ENCODE data around the gene NCKAP5.

The NCKAP5 gene

DNA sequence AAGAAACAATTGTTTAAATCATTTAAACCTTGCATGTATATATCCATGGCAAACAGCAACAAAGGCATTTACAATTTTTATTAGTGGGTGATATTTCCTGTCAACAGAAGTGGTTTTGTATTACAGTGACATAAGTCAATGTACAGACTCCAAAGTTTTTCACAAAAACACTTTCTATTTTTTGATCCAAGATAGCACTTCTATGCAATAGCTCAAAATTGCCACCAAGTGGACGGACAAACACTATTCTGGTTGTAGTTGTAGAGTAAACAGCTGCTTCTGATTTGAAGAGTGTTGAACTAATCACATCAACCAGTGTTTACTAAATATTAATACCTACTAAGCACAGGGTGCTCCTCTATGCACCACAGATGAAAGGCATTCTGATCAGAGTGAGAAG is 421.4 kb downstream of the NCKAP5 start:
- no peaks in the 10 kb centered on the region for H3K36me3 ChIP-seq (ENCODE audit: insufficient read depth, low read length)
- no peaks in the 10 kb centered on the region for H3K9me3 ChIP-seq (ENCODE audit: insufficient read depth, low read length, severe bottlenecking)
- H3K9ac ChIP-seq (ENCODE audit: low read depth, low read length) = no peak overlapping the region
- no peak for DNase-seq
- H3K4me2 ChIP-seq (ENCODE audit: insufficient read depth, low read length) = no peak overlapping the region
- no peaks in the 10 kb centered on the region for H3K79me2 ChIP-seq (ENCODE audit: insufficient read depth, low read length)
- no peak overlapping the region for H2AFZ ChIP-seq (ENCODE audit: low read depth, low read length)
- H4K20me1 ChIP-seq (ENCODE audit: insufficient read depth, low read length) = no peaks in the 10 kb centered on the region
- H3K4me3 ChIP-seq (ENCODE audit: low read depth in 1 of 2, low read length in 2 of 2) = no peak overlapping the region
- no peak for TF ChIP-seq EZH2 (IDR thresholded peaks at IDR 0.05; ENCODE audit: borderline replicate concordance, low read depth, low read length, severe bottlenecking)
- TF ChIP-seq, protein P1, sequence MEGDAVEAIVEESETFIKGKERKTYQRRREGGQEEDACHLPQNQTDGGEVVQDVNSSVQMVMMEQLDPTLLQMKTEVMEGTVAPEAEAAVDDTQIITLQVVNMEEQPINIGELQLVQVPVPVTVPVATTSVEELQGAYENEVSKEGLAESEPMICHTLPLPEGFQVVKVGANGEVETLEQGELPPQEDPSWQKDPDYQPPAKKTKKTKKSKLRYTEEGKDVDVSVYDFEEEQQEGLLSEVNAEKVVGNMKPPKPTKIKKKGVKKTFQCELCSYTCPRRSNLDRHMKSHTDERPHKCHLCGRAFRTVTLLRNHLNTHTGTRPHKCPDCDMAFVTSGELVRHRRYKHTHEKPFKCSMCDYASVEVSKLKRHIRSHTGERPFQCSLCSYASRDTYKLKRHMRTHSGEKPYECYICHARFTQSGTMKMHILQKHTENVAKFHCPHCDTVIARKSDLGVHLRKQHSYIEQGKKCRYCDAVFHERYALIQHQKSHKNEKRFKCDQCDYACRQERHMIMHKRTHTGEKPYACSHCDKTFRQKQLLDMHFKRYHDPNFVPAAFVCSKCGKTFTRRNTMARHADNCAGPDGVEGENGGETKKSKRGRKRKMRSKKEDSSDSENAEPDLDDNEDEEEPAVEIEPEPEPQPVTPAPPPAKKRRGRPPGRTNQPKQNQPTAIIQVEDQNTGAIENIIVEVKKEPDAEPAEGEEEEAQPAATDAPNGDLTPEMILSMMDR (IDR thresholded peaks at IDR 0.05; ENCODE audit: borderline replicate concordance, extremely low read depth, low read length, poor library complexity, severe bottlenecking) = no peak
- H3K4me1 ChIP-seq (ENCODE audit: insufficient read depth, low read length) = no peaks in the 10 kb centered on the region
- ATAC-seq (ENCODE audit: insufficient read depth, low read depth) = no peak
- H3K27ac ChIP-seq (ENCODE audit: low read length) = no peak overlapping the region
- peaks cover 2% of the 10 kb centered on the region for H3K27me3 ChIP-seq (ENCODE audit: insufficient read depth, low read length, poor library complexity)

DNA sequence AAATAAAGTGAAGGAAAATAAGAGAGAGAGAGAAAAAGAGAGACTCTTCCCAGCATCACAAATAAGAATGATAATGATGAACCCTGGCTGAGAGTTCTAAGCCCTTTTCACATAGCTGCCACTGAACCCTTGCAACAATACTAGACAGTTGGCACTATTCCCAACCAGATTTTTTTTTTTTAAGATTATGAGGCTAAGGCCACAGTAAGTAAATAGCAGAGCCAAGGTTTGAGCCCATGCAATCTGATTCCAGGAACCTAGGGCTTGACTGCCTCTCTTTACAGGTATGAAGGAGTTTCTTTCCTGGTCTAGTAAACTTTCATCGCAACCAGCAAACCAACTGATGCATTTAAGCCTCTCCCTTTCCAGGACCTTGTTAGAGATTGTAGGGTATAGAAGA is 424.6 kb downstream of the NCKAP5 start:
- Histone ChIP-seq H3K4me1 (ENCODE audit: insufficient read depth, low read length) (no peaks in the 10 kb centered on the region), H3K27ac (ENCODE audit: low read length) (no peak overlapping the region), H3K79me2 (ENCODE audit: insufficient read depth, low read length) (no peaks in the 10 kb centered on the region), H3K27me3 (ENCODE audit: insufficient read depth, low read length, poor library complexity) (peaks cover 2% of the 10 kb centered on the region), H4K20me1 (ENCODE audit: insufficient read depth, low read length) (no peaks in the 10 kb centered on the region), H3K9ac (ENCODE audit: low read depth, low read length) (no peak overlapping the region), H3K4me3 (ENCODE audit: low read depth in 1 of 2, low read length in 2 of 2) (no peak overlapping the region), H3K9me3 (ENCODE audit: insufficient read depth, low read length, severe bottlenecking) (no peaks in the 10 kb centered on the region), H3K4me2 (ENCODE audit: insufficient read depth, low read length) (no peak overlapping the region), H3K36me3 (ENCODE audit: insufficient read depth, low read length) (no peaks in the 10 kb centered on the region), H2AFZ (ENCODE audit: low read depth, low read length) (no peak overlapping the region)
- DNase-seq = no peak
- TF ChIP-seq, protein P1 (IDR thresholded peaks at IDR 0.05; ENCODE audit: borderline replicate concordance, extremely low read depth, low read length, poor library complexity, severe bottlenecking) = no peak
- TF ChIP-seq EZH2 (IDR thresholded peaks at IDR 0.05; ENCODE audit: borderline replicate concordance, low read depth, low read length, severe bottlenecking) = no peak
- no peak for ATAC-seq (ENCODE audit: insufficient read depth, low read depth)

DNA sequence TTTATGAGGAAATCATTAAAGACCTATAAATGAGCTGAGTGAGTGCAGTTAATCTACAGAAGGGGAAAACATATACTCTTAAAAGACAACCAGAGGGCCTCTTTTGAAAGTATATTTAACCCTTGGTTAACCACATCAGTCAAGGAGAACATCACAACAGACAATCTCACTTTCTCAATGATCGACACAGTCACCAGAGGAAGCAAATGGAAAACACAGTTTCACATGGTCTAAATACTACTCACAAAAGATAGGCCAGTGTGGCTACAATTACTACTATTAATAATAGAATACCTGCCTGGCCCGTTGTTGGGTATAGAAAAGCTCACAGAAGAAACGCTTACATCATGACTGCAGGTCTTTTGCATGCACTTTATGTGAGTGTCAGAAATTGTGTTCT is 426.2 kb downstream of the NCKAP5 start:
- no peak overlapping the region for H3K27ac ChIP-seq (ENCODE audit: low read length)
- H3K9ac ChIP-seq (ENCODE audit: low read depth, low read length) = no peak overlapping the region
- no peaks in the 10 kb centered on the region for H3K79me2 ChIP-seq (ENCODE audit: insufficient read depth, low read length)
- no peak for TF ChIP-seq EZH2 (IDR thresholded peaks at IDR 0.05; ENCODE audit: borderline replicate concordance, low read depth, low read length, severe bottlenecking)
- TF ChIP-seq, protein P1 (IDR thresholded peaks at IDR 0.05; ENCODE audit: borderline replicate concordance, extremely low read depth, low read length, poor library complexity, severe bottlenecking) = no peak
- no peaks in the 10 kb centered on the region for H3K9me3 ChIP-seq (ENCODE audit: insufficient read depth, low read length, severe bottlenecking)
- H4K20me1 ChIP-seq (ENCODE audit: insufficient read depth, low read length) = no peaks in the 10 kb centered on the region
- H3K4me2 ChIP-seq (ENCODE audit: insufficient read depth, low read length) = no peak overlapping the region
- H3K4me1 ChIP-seq (ENCODE audit: insufficient read depth, low read length) = no peaks in the 10 kb centered on the region
- no peak overlapping the region for H2AFZ ChIP-seq (ENCODE audit: low read depth, low read length)
- H3K36me3 ChIP-seq (ENCODE audit: insufficient read depth, low read length) = no peaks in the 10 kb centered on the region
- ATAC-seq (ENCODE audit: insufficient read depth, low read depth) (no peak), DNase-seq (no peak)
- H3K27me3 ChIP-seq (ENCODE audit: insufficient read depth, low read length, poor library complexity) = no peaks in the 10 kb centered on the region
- no peak overlapping the region for H3K4me3 ChIP-seq (ENCODE audit: low read depth in 1 of 2, low read length in 2 of 2)

DNA sequence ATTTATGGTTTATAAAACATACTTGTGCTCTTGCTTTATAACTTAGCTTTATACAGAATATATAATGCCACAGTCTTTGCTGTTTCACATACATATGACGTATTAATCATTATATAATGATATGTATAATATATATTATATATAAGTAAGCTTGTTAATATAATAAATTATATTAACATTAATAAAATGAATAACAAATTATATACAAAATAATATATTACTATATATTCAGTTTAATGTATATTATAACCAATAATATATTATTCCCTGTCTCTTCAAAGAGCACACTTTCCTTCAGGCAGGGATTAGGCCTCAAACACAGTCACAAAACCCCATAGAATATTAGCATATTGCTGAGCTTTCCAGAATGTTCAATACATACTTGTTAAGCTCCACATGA is 427.6 kb downstream of the NCKAP5 start:
- Histone ChIP-seq H3K36me3 (ENCODE audit: insufficient read depth, low read length) (no peaks in the 10 kb centered on the region), H3K79me2 (ENCODE audit: insufficient read depth, low read length) (no peaks in the 10 kb centered on the region), H3K9me3 (ENCODE audit: insufficient read depth, low read length, severe bottlenecking) (no peaks in the 10 kb centered on the region), H3K4me3 (ENCODE audit: low read depth in 1 of 2, low read length in 2 of 2) (no peak overlapping the region), H3K27me3 (ENCODE audit: insufficient read depth, low read length, poor library complexity) (no peaks in the 10 kb centered on the region), H3K27ac (ENCODE audit: low read length) (no peak overlapping the region), H2AFZ (ENCODE audit: low read depth, low read length) (no peak overlapping the region), H3K4me2 (ENCODE audit: insufficient read depth, low read length) (no peak overlapping the region), H3K4me1 (ENCODE audit: insufficient read depth, low read length) (no peaks in the 10 kb centered on the region), H4K20me1 (ENCODE audit: insufficient read depth, low read length) (no peaks in the 10 kb centered on the region), H3K9ac (ENCODE audit: low read depth, low read length) (no peak overlapping the region)
- TF ChIP-seq, protein P1 (IDR thresholded peaks at IDR 0.05; ENCODE audit: borderline replicate concordance, extremely low read depth, low read length, poor library complexity, severe bottlenecking) = no peak
- TF ChIP-seq EZH2 (IDR thresholded peaks at IDR 0.05; ENCODE audit: borderline replicate concordance, low read depth, low read length, severe bottlenecking) = no peak
- no peak for DNase-seq
- ATAC-seq (ENCODE audit: insufficient read depth, low read depth) = no peak

Measured in DND-41 (cell line).